Astrocyte (in vitro differentiated cells and primary cell): Measurements from ENCODE around the gene COL18A1.

Source experiments
- CTCF ChIP-seq: IDR thresholded peaks from 2 replicates; pipeline ENCODE4 v1.5.1; 2011; ENCODE audit warnings: low read depth, mild to moderate bottlenecking, inconsistent platforms, low read length, moderate library complexity; ENCODE audit not compliant: insufficient read depth
- EZH2 ChIP-seq: IDR thresholded peaks from 2 replicates; pipeline ENCODE4 v1.6.1; 2012; ENCODE audit warnings: mild to moderate bottlenecking, low read length, inconsistent platforms; ENCODE audit not compliant: insufficient read depth

GRCh38 chr21:45379171-45379900 lies 25.6 kb upstream of the COL18A1 start:
- TF ChIP-seq CTCF (no peak), EZH2 (no peak)
